Aorta (tissue), 5 donors: ENCODE measurements around the gene ASB13. TPM values are rescaled to one million over a fixed set of nuclear protein-coding genes. Genes with fewer than 3 reads are reported as not detected.

ENCODE experiments used
- ATAC-seq: fragments of 200-7000 bp; cut with Tn5 transposase; one replicate; pipeline ENCODE4 v1.9.1; 2022; ENCODE audit warnings: moderate library complexity; ENCODE audit not compliant: low FRiP score
- DNase-seq, 2 donors: peaks; one replicate each; pipeline ENCODE4 v3.0.0-alpha.2; 2020
- H3K27ac ChIP-seq, 2 donors: one replicate each; pipeline ENCODE4 v1.5.1; 2013; ENCODE audit warnings: low read length in 2 of 2, mild to moderate bottlenecking in 2 of 2, moderate library complexity in 2 of 2, control low read depth in 1 of 2, inconsistent platforms in 1 of 2, low read depth in 1 of 2
- H3K27me3 ChIP-seq, 2 donors: one replicate each; pipeline ENCODE4 v1.6.1; 2013; ENCODE audit warnings: control low read depth in 1 of 2, low read length in 1 of 2, mild to moderate bottlenecking in 1 of 2, moderate library complexity in 1 of 2; ENCODE audit not compliant: insufficient read depth in 2 of 2, control insufficient read depth in 1 of 2
- H3K36me3 ChIP-seq, 2 donors: one replicate each; pipeline ENCODE4 v1.6.1; 2013; ENCODE audit warnings: control low read depth in 1 of 2, low read length in 1 of 2, mild to moderate bottlenecking in 1 of 2; ENCODE audit not compliant: insufficient read depth in 2 of 2, control insufficient read depth in 1 of 2
- H3K4me1 ChIP-seq, 2 donors: one replicate each; pipeline ENCODE4 v1.6.1; 2013; ENCODE audit warnings: low read length in 2 of 2, control low read depth in 1 of 2, mild to moderate bottlenecking in 1 of 2, moderate library complexity in 1 of 2; ENCODE audit not compliant: insufficient read depth in 2 of 2, control insufficient read depth in 1 of 2
- H3K4me3 ChIP-seq, 2 donors: one replicate each; pipeline ENCODE4 v1.5.1; 2013; ENCODE audit warnings: low read length in 2 of 2, control low read depth in 1 of 2, mild to moderate bottlenecking in 1 of 2
- H3K9me3 ChIP-seq: one replicate; pipeline ENCODE4 v1.6.1; 2013; ENCODE audit warnings: mild to moderate bottlenecking, low read length; ENCODE audit not compliant: control insufficient read depth
- WGBS, 2 donors: extraction: QIAGEN DNeasy Blood & Tissue Kit; methylation state at CpG; one replicate each; pipeline ENCODE4 v1.1.7; 2013; 5-methylcytosine and 5-hydroxymethylcytosine counted together
- intact Hi-C, 2 donors: fragments of 100-400 bp; cut with DNase I; formaldehyde crosslinking; loops; one replicate each; pipeline versions ENCODE4 v1.14.2 to v1.15.0; 2022
- polyA plus RNA-seq, 2 donors: library from polyadenylated mRNA; stranded (reverse); fragments of 200-250 nt; gene quantifications; one replicate each; pipeline ENCODE4 v1.2.3, GENCODE V29; 2013
- total RNA-seq, 2 donors: library from RNA; stranded (reverse); fragmentation: NEBNext Ultra II Directional; extraction: Animal tissue kit (Norgen Biotek cat#: 25700); gene quantifications; one replicate each; pipeline ENCODE4 v1.2.1, GENCODE V29; 2021
- donor health status: healthy with polysubstance abuse.
- donor health status: Bipolar disorder and iron deficiency.
- donor health status: DM: no; HTN: no; CAD: no.
- donor health status: DM: no; HTN: no; CAD: no.
- donor health status: DM: yes; HTN: yes; CAD: no.

The ASB13 gene
- total and polyA plus RNA-seq, 4 donors = 19.2 to 35.1 (median 24.1) TPM

- WGBS, 2 donors = 14 to 20% methylated on average over 6 of the region's 6 CpGs
- peak overlapping the region in 1 of 2 donors; percentile 84 for H3K27ac ChIP-seq
- DNase-seq = no peak
- H3K27me3 ChIP-seq = no peaks in the 10 kb centered on the region
- H3K4me3 ChIP-seq = no peak overlapping the region
- no peaks in the 10 kb centered on the region for H3K36me3 ChIP-seq
- no peaks in the 10 kb centered on the region for H3K9me3 ChIP-seq
- ATAC-seq = no peak
- H3K4me1 ChIP-seq = peaks cover 0 to 2% of the 10 kb centered on the region in 2 donors
- intact Hi-C loops = loop anchor here in 1 of 2 donors (5.0 kb wide), 1 partner anchor 179 kb away; the partner anchor contains the start of gene GDI2
Measured at GRCh38 chr10:5633166-5633749, 33.1 kb downstream of the ASB13 start.

DNA sequence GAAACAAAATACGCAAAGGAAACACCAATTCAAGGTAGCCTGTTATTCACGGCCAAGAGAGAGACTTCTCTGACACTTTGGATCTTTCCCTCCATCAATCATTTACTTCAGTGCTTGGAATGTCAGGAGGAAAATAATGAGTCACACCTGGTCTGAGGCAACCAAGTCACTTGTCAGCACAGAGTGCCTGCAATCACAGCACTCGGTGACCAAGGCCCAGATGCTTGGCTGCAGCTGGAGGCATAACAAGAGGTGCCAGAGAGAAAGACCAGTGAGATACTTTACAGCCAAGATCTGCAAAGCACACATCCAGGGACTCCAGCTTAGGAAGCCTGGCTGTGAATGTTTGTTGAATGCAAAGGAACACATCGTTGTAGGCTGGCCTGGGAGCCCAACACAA lies 33.9 kb downstream of the ASB13 start:
- H3K36me3 ChIP-seq = no peaks in the 10 kb centered on the region
- DNase-seq (peak in 1 of 2 donors; percentile 64), ATAC-seq (no peak)
- no peaks in the 10 kb centered on the region for H3K9me3 ChIP-seq
- intact Hi-C loops = loop anchor here in 1 of 2 donors (5.0 kb wide), 1 partner anchor 180 kb away; the partner anchor contains the start of gene GDI2
- no peaks in the 10 kb centered on the region for H3K27me3 ChIP-seq
- WGBS, 2 donors = 17 to 19% methylated on average over 4 of the region's 4 CpGs
- no peak overlapping the region for H3K4me3 ChIP-seq
- H3K4me1 ChIP-seq = peaks cover 0 to 2% of the 10 kb centered on the region in 2 donors
- peak overlapping the region; percentile 72 to 84 for H3K27ac ChIP-seq

DNA sequence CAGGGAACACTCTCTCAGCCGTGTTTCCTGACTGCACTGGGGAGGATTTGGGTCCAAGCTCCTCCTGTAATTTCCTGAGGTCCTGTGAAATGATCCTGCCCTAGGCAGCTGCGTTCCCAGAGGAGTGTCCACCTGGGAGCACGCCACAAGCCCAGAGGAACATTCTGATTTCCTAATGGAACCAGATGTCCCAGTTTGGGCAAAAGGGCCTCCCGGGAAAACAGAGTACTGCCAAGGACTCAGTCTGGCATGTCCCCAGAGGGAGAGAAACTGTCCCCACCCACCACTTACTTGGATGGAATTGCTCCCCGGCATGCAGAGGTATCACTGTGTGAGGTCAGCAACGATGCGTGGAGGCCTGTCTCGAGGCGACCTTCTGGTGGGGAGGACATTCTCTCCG lies 34.5 kb downstream of the ASB13 start:
- 5 to 6% methylated on average over 10 of the region's 10 CpGs for WGBS, 2 donors
- H3K27ac ChIP-seq = peak overlapping the region; percentile 72 to 84
- H3K36me3 ChIP-seq = no peaks in the 10 kb centered on the region
- ATAC-seq = peak; percentile 32
- intact Hi-C loops = loop anchor here in 1 of 2 donors (5.0 kb wide), 1 partner anchor 180 kb away; the partner anchor contains the start of gene GDI2
- H3K4me1 ChIP-seq = peaks cover 0 to 2% of the 10 kb centered on the region in 2 donors
- no peaks in the 10 kb centered on the region for H3K27me3 ChIP-seq
- DNase-seq = peak in 1 of 2 donors; percentile 56
- H3K4me3 ChIP-seq = no peak overlapping the region
- H3K9me3 ChIP-seq = no peaks in the 10 kb centered on the region

- no peaks in the 10 kb centered on the region for H3K9me3 ChIP-seq
- H3K36me3 ChIP-seq = no peaks in the 10 kb centered on the region
- H3K4me1 ChIP-seq = peaks cover 0 to 2% of the 10 kb centered on the region in 2 donors
- no peak overlapping the region for H3K4me3 ChIP-seq
- no peaks in the 10 kb centered on the region for H3K27me3 ChIP-seq
- no peak for DNase-seq
- no peak for ATAC-seq
- intact Hi-C loops = loop anchor here in 1 of 2 donors (5.0 kb wide), 1 partner anchor 182 kb away; the partner anchor contains the start of gene GDI2
- H3K27ac ChIP-seq = no peak overlapping the region
- WGBS, 2 donors = 95 to 96% methylated on average over 8 of the region's 8 CpGs
Measured at GRCh38 chr10:5630112-5630436, 36.3 kb downstream of the ASB13 start.

GRCh38 chr10:5629303-5630111 lies 36.9 kb downstream of the ASB13 start:
- peak; percentile 76 for ATAC-seq
- 7 to 9% methylated on average over 7 of the region's 7 CpGs for WGBS, 2 donors
- intact Hi-C loops = loop anchor here in 1 of 2 donors (5.0 kb wide), 1 partner anchor 183 kb away; the partner anchor contains the start of gene GDI2

GRCh38 chr10:5628451-5629302 lies 37.7 kb downstream of the ASB13 start:
- Histone ChIP-seq H3K27me3 (no peaks in the 10 kb centered on the region), H3K36me3 (no peaks in the 10 kb centered on the region), H3K9me3 (no peaks in the 10 kb centered on the region), H3K27ac (peak overlapping the region; percentile 29 to 92), H3K4me3 (no peak overlapping the region), H3K4me1 (peaks cover 0 to 2% of the 10 kb centered on the region in 2 donors)
- intact Hi-C loops = no loop called here
- ATAC-seq (peak; percentile 56), DNase-seq (no peak)
- WGBS, 2 donors = 9 to 12% methylated on average over 15 of the region's 15 CpGs

More at GRCh38 chr10:5629303-5630111, 36.9 kb downstream of the ASB13 start:
- H3K36me3 ChIP-seq = no peaks in the 10 kb centered on the region
- peak; percentile 87 to 89 for DNase-seq
- peak overlapping the region; percentile 29 to 50 for H3K27ac ChIP-seq
- H3K4me1 ChIP-seq = peaks cover 0 to 2% of the 10 kb centered on the region in 2 donors
- no peaks in the 10 kb centered on the region for H3K9me3 ChIP-seq
- no peaks in the 10 kb centered on the region for H3K27me3 ChIP-seq
- no peak overlapping the region for H3K4me3 ChIP-seq

- intact Hi-C loops = no loop called here
- DNase-seq = no peak
- Histone ChIP-seq H3K4me3 (no peak overlapping the region), H3K4me1 (no peaks in the 10 kb centered on the region), H3K36me3 (no peaks in the 10 kb centered on the region), H3K27me3 (no peaks in the 10 kb centered on the region), H3K27ac (peak overlapping the region; percentile 29 to 55), H3K9me3 (no peaks in the 10 kb centered on the region)
- WGBS, 2 donors = 88% methylated on average over 7 of the region's 7 CpGs
- no peak for ATAC-seq
Measured at GRCh38 chr10:5627486-5628044, 38.8 kb downstream of the ASB13 start.
